Stimulated activated CD4-positive, alpha-beta T cell treated with anti-CD3 and anti-CD28 coated beads, TNF-alpha, amount 100 ng/mL, for 24 hours (primary cell): ENCODE results near the gene PLIN5.

Source experiments
- DNase-seq, 3 experiments: peaks; one replicate each; pipeline ENCODE4 v3.0.0-alpha.2; 2020; ENCODE audit warnings: low read depth in 3 of 3

PLIN5 gene

GRCh38 chr19:4534836-4535658 lies at the start of gene PLIN5:
TSS of gene PLIN5 (minus strand) at chr19:4535224. CDS start at chr19:4534074, 1,150 bp downstream.
- peak in 2 of 3 experiments; percentile 5 to 48 for DNase-seq

DNA sequence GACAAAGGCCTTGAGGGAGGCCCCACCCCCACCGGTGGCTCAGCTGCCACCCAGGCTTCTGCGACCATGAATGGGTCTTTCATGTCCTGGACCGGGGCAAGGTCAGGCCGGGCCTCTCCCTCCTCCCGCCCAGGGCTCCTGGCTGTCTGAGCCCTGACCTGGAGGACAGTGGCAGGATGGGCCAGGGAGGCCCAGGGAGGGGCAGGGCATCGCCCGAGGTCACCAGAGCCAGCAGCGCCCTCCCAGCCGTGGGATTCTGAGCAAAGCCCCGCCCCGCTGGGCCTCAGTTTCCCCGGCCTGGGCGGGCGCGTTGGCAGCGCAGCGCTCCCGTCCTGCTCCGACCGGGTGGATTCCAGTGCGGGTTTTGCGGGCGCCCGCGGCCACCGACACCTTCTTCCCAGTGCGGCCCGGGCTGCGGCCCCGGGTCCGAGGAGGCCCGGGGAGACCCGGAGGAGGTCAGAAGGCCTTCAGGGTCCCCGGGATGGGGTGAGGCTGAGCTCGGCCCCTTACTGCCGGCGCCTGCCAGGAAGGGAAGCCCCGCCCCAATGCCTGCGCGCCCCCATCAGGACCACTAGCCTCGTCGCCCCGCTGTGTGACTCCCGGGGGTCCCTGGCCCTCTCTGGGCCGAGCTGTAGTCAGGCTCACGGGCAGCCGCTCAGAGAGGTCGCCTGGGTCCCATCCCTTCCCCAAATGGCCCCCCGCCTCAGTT lies 49.1 kb upstream of the PLIN5 start:
- peak in 1 of 3 experiments; percentile 21 for DNase-seq

DNA sequence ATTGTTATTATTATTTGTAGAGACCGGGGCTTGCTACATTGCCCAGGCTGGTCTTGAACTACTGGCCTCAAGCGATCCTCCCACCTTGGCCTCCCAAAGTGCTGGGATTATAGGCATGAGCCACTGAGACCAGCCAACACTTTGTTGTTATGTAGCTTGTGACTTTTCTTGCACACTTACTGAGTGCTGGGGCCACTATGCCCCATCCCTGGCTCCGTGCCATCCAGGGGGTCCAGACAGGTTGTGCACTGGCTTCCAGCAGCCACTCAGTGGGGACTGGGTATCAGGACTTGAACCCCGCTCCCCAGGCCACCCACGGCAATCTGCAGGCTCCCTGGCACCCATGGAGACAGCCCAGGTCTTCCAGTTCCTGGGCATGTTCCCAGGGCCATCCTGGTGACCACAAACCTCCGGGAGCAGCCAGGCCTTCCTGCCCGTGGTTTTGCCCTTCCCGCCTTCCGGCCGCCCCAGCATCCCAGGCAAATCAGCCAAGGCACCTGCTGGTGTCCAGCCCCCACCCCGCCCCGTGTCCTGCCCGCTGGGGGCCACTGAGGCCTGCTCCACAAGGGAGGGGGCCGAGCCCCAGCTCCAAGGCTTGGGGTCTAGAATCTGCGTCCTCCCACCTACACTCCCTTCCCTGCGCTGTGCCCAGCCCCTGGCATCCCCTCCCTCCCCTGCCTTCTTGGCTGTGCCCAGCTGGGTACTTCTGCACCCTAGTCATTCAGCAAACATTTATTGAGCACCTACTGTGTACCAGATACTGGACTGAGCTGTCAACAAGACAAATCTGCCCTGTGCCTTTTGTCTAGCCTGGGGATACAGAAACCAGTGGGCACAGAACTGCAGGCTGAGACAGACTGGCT lies 48.2 kb upstream of the PLIN5 start:
- DNase-seq, result no peak

GRCh38 chr19:4581666-4582553 lies 46.9 kb upstream of the PLIN5 start:
- peak in 1 of 3 experiments; percentile 26 for DNase-seq

- no peak for DNase-seq
Measured at GRCh38 chr19:4580961-4581665, 46.1 kb upstream of the PLIN5 start.

DNA sequence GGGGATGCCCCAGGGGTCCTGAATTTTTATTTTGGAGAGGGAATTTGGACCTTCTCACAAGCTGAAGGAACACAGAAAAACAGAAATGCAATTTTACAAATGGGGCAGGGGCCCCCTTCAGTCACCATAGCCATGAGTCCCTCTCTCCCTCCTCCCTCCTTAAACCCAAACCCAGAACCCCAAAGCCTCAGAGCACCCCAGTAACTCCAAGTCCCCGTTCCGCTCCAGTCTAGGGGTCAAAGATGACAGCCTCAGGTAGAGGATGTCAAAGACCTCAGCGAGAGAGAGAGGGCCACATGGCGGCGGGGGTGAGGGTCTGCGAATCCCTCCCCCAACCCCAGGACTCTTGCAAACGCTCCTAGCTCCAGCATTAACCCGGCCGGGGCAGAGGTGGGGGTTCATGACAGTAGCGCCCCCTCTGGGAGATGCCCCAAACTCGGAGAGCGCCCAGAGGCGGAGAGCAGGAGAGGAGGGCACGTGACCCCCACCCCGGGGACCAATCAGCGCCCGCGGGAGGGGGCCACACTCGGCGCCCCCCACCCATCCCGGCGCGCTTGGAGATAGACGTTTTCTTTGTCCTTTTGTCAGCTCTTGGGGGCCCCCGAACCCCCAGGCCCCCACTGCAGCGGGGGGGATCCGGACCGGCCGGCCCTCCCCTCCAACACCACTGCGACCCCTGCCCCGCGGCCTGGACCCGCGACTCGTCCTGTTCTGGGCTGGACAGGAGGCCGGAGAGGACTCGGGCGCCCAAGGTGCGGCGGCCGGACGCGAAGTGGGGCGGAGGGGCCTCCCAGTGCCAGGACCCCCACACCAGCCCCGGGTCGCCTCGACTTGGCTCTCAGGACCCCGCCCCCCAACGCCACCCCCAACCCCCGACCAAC lies 45.2 kb upstream of the PLIN5 start:
- no peak for DNase-seq

GRCh38 chr19:4579389-4579788 lies 44.4 kb upstream of the PLIN5 start:
- no peak for DNase-seq

DNA sequence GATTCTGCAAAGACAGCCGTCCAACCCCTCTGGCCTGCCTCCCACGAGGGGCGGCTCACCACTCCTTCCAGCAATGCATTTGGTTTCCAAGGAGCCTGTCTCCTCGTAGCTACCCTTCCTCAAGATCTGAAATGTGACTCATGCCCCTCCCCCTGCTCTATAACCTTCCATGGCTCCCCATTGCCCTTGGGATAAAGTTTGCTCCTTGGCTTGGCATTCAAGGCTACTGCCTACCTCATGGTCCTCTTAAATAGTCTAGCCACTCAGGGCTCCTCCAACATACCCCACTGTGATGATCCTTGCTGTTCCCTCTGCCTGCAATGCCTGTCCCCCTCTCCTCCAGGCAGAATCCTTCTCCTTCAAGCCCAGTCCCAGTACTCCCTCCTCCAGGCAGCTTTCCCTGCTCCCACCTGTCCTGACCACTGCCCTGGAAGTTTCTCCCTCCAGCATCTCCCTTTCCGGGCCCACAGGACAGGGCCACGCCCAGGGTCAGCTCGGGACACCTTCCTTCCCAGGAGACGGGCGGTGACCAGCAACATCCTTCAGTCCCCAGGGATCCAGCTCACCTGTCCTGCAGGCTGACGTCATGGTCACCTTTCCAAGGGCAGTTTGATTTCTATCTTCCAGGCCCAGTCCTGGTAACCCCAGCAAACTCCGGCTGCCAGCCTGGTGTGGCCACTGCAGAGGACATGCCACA lies 43.7 kb upstream of the PLIN5 start:
- DNase-seq, result no peak

DNA sequence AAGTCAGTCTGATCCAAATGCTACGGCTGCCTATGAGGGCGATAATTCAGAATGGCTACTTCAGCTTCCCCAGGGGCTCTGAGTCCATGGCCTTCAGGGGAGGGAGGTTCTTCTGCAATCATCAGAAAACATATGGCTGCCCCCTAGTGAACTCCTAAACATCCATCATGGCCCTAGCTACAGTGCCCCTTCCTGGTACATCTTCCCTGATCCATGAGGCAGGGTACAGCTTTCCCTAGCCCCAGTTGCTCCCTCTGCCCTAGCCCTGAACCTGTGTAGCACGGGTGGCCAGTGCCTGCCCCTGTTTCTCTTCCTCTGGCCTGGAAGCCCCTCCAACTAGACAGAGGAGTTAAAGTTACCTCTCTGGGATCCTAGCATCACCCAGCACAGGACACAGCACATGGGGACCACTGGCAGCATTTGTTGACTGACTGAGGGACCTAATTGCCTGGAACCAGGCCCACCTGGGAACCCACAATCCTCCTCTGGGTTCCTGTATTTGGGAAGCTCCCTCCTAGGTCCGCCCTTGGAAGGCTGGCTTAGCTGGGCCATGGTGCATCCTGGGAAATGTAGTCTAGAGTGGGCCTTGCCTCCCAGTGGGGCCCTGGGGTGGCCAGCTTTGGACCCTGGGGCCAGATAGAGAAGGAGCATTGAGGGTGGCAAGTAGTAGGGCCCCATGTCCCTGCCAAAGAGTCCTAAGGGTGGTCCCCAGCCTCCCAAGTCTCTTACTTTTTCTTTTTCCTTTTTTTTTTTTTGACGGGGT lies 42.2 kb upstream of the PLIN5 start:
- DNase-seq, result no peak

DNA sequence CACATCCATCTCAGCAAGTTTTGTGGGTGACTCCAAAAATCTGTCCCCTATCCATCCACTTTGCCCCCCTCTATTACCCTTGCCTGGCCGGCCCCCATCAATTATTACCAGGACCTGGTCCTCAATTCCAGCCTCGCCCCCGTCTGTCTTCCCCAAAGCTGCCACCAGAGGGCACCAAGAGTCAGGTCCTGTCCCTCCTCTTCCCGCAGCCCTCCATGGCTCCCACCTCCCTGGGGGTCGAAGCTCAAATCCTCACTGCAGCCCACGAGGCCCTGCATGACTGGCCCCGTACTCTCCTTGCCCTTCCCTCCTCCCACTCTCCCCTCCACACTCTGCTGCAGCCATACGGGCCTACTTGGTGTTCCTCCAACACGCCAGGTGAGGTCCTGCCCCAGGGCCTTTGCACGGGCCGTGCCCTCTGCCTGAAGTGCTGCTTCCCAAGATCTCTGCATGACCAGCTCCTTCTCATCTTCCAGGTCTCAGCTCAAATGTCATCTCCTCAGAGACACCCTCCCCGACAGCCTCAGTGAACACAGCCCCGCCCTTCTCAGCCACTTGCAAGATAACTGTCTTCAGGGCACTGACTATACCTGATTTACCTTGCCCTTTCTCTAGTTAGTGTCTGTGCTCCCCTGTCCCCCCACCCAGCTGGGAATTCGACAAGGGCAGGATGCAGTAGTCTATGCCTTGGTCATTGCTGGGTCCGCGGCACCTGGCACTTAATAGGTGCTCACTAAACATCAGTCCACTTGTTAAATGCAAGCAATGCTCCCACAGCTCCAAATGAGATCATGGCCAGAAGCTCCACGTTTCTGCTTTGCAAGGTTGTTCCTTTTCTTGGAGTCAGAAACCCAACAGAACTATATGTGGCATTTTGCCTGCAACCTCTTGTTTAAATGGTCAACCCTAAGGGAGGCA lies 41.3 kb upstream of the PLIN5 start:
- DNase-seq, result peak; percentile 27 to 72 (median 32)

DNA sequence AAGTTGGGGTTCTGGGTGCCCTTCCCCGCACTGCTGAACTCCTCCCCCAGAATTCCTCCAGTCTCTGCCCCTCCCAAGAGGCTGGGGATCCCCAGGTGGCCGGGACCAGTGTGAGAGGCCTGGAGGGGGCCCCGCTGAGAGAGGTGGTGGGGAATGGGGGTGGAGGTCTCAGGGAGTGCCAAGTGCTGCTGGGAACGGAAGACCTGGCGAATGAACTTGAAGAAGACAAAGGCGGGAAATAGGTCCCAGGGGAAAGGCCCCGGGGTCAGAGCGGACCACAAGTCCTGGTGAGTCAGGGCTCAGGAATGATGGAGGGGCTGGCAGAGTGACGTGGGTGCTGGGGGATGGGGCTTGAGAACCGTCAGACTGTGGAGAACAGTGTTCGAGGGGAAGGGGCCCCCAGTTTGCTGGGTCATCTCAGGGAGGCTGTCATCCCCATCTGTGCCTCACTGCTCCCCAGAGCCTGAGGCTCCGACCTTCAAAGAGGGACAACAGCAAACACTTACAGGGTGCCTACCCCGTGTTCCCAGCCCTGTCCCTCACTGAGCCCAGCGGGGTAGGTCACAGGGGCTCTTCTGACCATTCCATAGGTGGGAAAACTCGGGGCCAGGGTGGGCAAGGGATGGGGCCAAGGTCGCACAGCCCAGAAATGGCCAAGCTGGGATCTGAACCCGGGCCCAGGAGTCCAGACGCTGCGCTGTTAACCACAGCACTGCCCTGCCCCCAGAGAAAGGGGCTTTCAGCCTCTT lies 40.4 kb upstream of the PLIN5 start:
- DNase-seq, result peak in 1 of 3 experiments; percentile 11

DNA sequence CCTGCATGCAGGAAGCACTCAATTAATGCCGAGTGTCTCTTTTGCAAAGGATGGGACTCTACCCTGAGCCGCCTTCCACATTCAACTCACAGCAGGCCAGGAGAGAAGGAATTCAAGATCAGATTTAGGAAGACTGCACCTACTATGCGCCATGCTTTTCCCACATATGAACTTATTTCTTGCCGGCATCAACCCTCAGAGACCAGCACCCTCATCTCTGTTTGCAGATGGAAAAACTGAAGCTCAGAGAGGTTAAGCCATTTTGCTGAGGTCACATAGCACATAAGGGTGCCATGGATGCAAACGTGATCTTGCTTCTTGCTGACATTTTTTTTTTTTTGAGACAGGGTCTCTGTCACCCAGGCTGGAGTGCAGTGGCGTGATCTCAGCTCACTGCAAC lies 38.7 kb upstream of the PLIN5 start:
- no peak for DNase-seq

GRCh38 chr19:4571305-4571917 lies 36.4 kb upstream of the PLIN5 start:
- DNase-seq, result no peak

- no peak for DNase-seq
Measured at GRCh38 chr19:4570916-4571304, 35.9 kb upstream of the PLIN5 start.

DNA sequence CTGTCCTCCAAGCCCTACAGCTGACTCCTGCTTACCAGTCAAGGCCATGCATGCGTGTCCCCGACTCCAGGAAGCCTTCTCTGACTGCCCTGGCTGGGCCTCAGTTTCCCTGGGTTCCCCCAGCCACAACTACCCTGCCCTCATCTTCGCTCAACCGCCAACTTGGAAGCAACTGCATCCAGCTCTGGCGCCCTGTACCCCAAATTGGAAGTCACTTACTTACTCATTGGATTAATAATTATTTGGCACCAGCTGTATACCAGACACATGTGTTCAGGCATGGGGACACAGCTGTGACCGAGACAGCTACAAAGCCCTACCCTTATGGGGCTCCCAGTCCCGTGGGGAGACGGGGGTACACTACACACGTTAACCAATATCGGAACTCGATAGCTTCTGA lies 35.4 kb upstream of the PLIN5 start:
- DNase-seq, result no peak

DNA sequence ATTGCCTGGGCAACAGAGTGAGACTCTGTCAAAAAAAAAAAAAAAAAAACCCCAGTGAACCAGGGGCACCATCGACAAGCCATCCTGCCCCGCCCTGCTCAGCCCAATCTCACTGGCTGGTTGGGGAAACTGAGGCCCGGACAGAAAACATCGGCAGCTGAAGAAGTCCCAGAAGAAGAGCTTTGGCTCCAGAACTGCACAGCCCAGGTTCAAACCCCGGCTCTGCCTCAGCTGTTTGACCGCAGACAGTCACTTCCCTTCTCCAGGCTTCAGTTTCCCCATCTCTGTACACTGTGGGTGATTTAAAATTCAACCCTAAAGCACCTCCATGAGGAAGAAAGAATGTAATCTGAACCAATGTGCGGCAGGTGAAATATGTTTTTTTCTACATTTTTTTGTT lies 33.9 kb upstream of the PLIN5 start:
- DNase-seq, result no peak
